ENCODE measurements around the gene UFSP2.
"Not testable (repeated sequence)": the region's sequence is repeated elsewhere in the genome, so short reads cannot be mapped to it uniquely, and the experiment has no call there.

Gene UFSP2

GRCh38 chr4:185384061-185384460, 41.7 kb downstream of the UFSP2 start:
- no peak for DNase-seq (ENCODE audit: low read depth, low spot score)

DNA sequence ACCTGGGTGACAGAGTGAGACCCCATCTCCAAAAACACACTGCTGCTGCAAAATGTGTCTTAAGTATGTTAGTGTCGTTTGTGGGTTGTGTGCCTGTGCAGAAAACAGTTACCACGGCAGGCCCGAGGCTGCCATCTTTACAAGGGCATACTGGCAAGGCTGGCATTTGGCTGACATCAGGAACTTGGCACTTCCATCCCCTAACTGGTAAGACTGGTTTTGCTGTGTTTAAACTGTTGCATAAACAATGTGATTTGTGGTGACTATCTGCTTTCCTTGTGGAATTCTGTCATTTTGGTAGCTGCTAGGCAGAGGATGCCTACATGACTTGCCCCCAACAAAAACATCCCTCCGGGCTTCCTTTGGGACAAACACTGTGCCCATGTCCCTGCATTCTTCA, 42.3 kb downstream of the UFSP2 start:
- no peak for DNase-seq (ENCODE audit: low read depth, low spot score)

- DNase-seq (ENCODE audit: low read depth, low spot score), result no peak
These were observed 43.0 kb downstream of the UFSP2 start for GRCh38 chr4:185382754-185383153.

GRCh38 chr4:185381288-185382196, 44.2 kb downstream of the UFSP2 start:
- DNase-seq (ENCODE audit: low read depth, low spot score), result peak; percentile 16

DNA sequence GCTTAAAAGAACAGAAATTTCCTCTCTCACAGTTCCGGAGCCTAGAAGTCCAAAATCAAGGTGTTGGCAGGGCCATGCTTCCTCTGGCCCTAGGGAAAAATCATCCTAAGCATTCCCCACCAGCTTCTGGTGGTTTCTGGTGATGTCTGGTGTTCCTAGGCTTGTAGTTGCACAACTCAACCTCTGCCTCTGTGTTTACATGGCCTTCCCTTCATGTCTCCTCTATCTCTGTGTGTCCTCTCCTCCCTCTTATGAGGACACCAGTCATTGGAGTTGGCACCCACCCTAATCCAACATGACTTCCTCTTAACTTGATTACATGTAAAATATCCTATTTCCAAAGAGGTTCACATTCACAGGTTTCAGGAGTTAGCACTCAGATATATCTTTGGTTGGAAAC, 45.4 kb downstream of the UFSP2 start:
- no peak for DNase-seq (ENCODE audit: low read depth, low spot score)

- no peak for DNase-seq (ENCODE audit: low read depth, low spot score)
These were observed 46.2 kb downstream of the UFSP2 start for GRCh38 chr4:185379326-185380295.

DNA sequence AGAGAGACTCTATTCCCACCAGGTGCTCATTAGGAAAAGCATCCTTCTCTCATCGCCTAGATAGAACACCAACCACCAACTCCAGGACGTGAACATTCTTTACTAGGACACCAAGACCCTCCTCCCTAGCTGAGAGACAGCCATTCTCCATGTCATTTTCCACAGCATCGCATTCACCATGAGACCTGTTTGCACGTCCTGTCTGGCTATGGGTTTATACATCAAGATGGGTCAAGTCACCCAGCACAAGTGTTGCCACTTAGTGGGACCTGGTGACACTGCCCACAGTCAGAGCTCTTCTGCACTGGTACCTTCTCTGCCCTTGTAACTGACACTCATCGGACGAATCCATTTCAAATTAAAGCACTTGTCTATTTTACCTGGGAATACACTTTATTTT, 47.5 kb downstream of the UFSP2 start:
- DNase-seq (ENCODE audit: low read depth, low spot score), result no peak

- no peak for DNase-seq (ENCODE audit: low read depth, low spot score)
These were observed 51.2 kb downstream of the UFSP2 start for GRCh38 chr4:185374573-185374972.

DNA sequence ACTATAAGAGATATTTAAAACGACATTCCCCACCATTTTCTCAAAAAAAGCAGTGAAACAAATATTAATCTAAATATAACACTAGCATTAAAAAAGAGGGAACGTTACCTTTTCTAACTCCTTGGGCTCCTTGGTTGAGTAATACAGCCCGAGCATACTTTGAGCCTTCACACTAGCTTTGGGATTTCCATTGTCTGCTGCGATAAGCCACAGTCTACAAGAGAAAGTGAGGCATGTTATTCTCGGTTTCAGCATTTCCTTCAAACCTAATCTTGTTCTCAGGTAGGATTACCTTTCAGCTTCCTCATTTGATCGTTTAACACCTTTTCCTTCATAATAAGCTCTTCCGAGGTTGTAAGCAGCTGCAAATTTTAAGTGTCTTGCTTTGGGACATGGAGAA, 51.7 kb downstream of the UFSP2 start:
- DNase-seq (ENCODE audit: low read depth, low spot score), result no peak

- no peak for DNase-seq (ENCODE audit: low read depth, low spot score)
These were observed 54.1 kb downstream of the UFSP2 start for GRCh38 chr4:185371702-185372101.

- DNase-seq (ENCODE audit: low read depth, low spot score), result no peak
These were observed 55.4 kb downstream of the UFSP2 start for GRCh38 chr4:185370268-185370949.

- peak; percentile 14 for DNase-seq (ENCODE audit: low read depth, low spot score)
These were observed 56.0 kb downstream of the UFSP2 start for GRCh38 chr4:185369731-185370130.

DNA sequence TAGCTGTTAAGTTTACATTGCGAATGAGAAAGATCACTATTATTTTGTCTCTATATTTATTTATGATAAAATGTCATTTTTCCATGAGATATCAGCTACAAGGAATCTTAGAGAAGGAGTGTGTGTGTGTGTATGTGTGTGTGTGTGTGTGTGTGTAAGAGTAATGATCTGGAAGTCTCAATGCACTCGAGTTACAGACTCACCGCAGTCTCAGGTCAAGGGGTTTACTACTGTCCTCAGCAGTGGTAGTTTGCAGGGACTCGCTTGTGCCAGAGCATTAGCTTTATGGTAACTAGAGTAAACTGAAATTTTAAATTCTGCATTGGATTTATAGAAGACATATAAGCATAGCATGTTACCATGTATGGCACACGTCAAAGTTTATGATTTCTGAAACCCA, 60.9 kb downstream of the UFSP2 start:
- DNase-seq (ENCODE audit: low read depth, low spot score), result no peak

GRCh38 chr4:185363251-185363650, 62.5 kb downstream of the UFSP2 start:
- DNase-seq (ENCODE audit: low read depth, low spot score), result no peak

GRCh38 chr4:185362570-185362969, 63.2 kb downstream of the UFSP2 start:
- not testable (repeated sequence) for DNase-seq (ENCODE audit: low read depth, low spot score)

DNA sequence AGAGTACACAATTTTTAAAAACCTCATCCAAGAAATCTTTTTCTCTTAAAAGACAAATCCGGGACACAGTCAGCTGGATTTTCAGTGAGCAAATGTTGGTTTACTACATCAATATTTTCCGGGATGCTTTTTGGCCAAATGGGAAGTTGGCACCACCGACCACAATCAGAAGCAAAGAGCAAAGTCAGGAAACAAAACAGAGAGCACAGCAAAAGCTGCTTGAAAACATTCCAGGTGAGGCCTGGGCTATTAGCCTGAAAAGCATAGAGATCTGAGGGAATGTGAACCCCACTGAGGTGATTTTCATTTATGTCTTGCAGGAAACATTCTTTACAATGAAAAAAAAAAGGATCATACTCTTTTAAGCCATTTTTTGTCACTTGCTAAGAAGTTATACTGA, 63.9 kb downstream of the UFSP2 start:
- DNase-seq (ENCODE audit: low read depth, low spot score), result no peak

DNA sequence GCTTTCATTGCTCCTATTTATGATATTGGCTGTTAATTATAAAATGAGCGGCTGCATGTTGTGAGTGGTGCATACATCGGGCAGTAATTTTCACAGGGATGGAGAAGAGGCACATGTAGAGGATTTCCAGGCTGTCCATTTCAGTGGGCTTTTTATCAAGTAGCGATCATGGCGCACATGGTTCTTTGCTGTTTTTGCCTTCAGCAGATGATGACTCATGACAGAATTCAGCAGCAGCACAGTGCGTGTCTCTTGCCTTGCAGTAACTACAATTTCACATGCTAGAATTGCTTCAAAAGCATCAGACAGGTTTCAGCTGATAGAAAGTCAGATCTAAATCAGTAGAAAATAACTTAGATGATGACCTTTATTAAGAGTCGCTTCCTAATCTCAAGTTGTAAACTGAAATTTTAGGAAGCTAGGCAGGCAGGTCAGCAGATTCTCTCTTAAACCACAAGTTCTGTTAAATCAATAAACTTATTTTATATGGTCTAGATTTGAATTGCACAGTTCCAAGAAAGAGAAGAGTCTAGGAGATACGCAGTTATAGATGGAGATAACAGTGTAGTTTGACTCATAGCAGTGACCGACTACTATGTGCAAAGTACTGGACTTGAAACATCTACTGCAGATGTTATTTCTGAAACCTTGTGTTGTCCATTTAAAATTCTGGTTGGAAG, 65.9 kb downstream of the UFSP2 start:
- DNase-seq (ENCODE audit: low read depth, low spot score), result peak; percentile 74

- peak; percentile 75 for DNase-seq (ENCODE audit: low read depth, low spot score)
These were observed 66.8 kb downstream of the UFSP2 start for GRCh38 chr4:185358959-185359358.

- DNase-seq (ENCODE audit: low read depth, low spot score), result peak; percentile 68
These were observed 67.2 kb downstream of the UFSP2 start for GRCh38 chr4:185358514-185358913.

DNA sequence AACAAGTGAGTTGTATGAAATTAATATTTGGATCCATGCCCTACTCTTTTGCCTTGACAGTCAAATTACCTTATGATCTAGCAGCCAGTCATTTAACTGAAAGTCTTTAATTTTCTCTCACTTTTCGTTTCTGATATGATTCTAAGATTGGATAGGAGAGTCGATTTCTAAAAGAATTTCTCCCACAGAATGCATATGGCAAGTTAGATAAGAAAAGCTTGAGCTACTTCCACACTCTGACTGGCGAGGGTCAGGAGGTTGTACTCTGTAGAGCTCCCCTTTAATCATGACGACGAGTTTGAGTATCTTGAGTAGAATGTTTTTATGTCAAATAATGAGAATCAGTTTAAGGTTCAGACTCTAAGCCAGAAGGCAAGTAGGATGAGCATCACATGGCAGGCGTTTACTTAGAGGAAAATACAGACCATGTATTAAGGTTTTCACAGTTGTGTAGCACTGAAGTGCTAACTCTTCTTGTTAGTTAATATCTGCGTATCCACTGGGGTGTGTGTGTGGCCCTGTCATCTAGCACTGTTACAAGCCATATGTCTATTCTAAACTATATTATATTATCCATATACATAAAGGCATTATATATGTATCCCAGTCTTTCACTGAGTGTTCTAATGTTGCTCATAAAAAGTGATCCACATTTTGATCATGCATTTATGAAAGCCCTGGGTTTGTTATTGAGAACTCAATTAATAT, 67.9 kb downstream of the UFSP2 start:
- DNase-seq (ENCODE audit: low read depth, low spot score), result no peak

- DNase-seq (ENCODE audit: low read depth, low spot score), result no peak
These were observed 68.6 kb downstream of the UFSP2 start for GRCh38 chr4:185357211-185357610.

All from astrocyte of the hippocampus (primary cell).